Measurements from ENCODE around the gene LETM1.

The LETM1 gene

GRCh38 chr4:1900624-1901023, 44.7 kb upstream of the LETM1 start:
- TF ChIP-seq ZNF70 (CRISPR knock-in tag; IDR thresholded peaks at IDR 0.05) (no peak), BACH2 (CRISPR knock-in tag; IDR thresholded peaks at IDR 0.05; ENCODE audit: borderline replicate concordance) (no peak), SNAI2 (CRISPR knock-in tag; IDR thresholded peaks at IDR 0.05) (no peak)
- ATAC-seq, result no peak

GRCh38 chr4:1900087-1900433, 44.1 kb upstream of the LETM1 start:
- TF ChIP-seq ZC3H10 (CRISPR knock-in tag; IDR thresholded peaks at IDR 0.05) (no peak), PATZ1 (CRISPR knock-in tag; IDR thresholded peaks at IDR 0.05; ENCODE audit: borderline replicate concordance) (no peak), CSRNP3 (CRISPR knock-in tag; IDR thresholded peaks at IDR 0.05) (no peak), CSDC2 (CRISPR knock-in tag; IDR thresholded peaks at IDR 0.05) (no peak), ZNF565 (CRISPR knock-in tag; conservative IDR thresholded peaks at IDR 0.05; ENCODE audit: low read depth) (no peak), TOX (CRISPR knock-in tag; IDR thresholded peaks at IDR 0.05; ENCODE audit: borderline replicate concordance) (no peak)
- no peak for ATAC-seq

- ATAC-seq, result peak; percentile 96
- no peak for TF ChIP-seq SNAI2 (CRISPR knock-in tag; IDR thresholded peaks at IDR 0.05)
- no peak for TF ChIP-seq PPARA (CRISPR knock-in tag; IDR thresholded peaks at IDR 0.05; ENCODE audit: borderline replicate concordance)
- TF ChIP-seq ZNF70 (CRISPR knock-in tag; IDR thresholded peaks at IDR 0.05), result no peak
- no peak for TF ChIP-seq POU6F1 (CRISPR knock-in tag; IDR thresholded peaks at IDR 0.05; ENCODE audit: borderline replicate concordance, low read depth)
These were observed 43.5 kb upstream of the LETM1 start for GRCh38 chr4:1899149-1900086.

- peak; percentile 21; the same call in 2 of the 3 replicates for ATAC-seq
- no peak for TF ChIP-seq ZNF70 (CRISPR knock-in tag; IDR thresholded peaks at IDR 0.05)
- TF ChIP-seq PPARA (CRISPR knock-in tag; IDR thresholded peaks at IDR 0.05; ENCODE audit: borderline replicate concordance), result no peak
- TF ChIP-seq GLIS3 (CRISPR knock-in tag; IDR thresholded peaks at IDR 0.05), result no peak
These were observed 42.7 kb upstream of the LETM1 start for GRCh38 chr4:1898681-1899080.

GRCh38 chr4:1898007-1898406, 42.1 kb upstream of the LETM1 start:
- TF ChIP-seq RARB (CRISPR knock-in tag; IDR thresholded peaks at IDR 0.05) (no peak), TSHZ2 (CRISPR knock-in tag; IDR thresholded peaks at IDR 0.05) (no peak), PPARA (CRISPR knock-in tag; IDR thresholded peaks at IDR 0.05; ENCODE audit: borderline replicate concordance) (no peak), BACH2 (CRISPR knock-in tag; IDR thresholded peaks at IDR 0.05; ENCODE audit: borderline replicate concordance) (no peak), ZNF565 (CRISPR knock-in tag; conservative IDR thresholded peaks at IDR 0.05; ENCODE audit: low read depth) (no peak), CSDC2 (CRISPR knock-in tag; IDR thresholded peaks at IDR 0.05) (no peak), POU6F1 (CRISPR knock-in tag; IDR thresholded peaks at IDR 0.05; ENCODE audit: borderline replicate concordance, low read depth) (no peak), OSR1 (CRISPR knock-in tag; IDR thresholded peaks at IDR 0.05) (no peak), ZFP30 (CRISPR knock-in tag; IDR thresholded peaks at IDR 0.05) (no peak), ZC3H10 (CRISPR knock-in tag; IDR thresholded peaks at IDR 0.05) (no peak), ARNTL (CRISPR knock-in tag; IDR thresholded peaks at IDR 0.05; ENCODE audit: borderline replicate concordance, low read depth) (no peak), ISL1 (CRISPR knock-in tag; IDR thresholded peaks at IDR 0.05) (no peak), ZNF8 (CRISPR knock-in tag; IDR thresholded peaks at IDR 0.05) (no peak), TOX (CRISPR knock-in tag; IDR thresholded peaks at IDR 0.05; ENCODE audit: borderline replicate concordance) (no peak), PATZ1 (CRISPR knock-in tag; IDR thresholded peaks at IDR 0.05; ENCODE audit: borderline replicate concordance) (no peak)
- ATAC-seq, result no peak

Measured in SK-N-SH treated with all-trans-retinoic acid at 6 μM for 48 hours (cell line).